Activated naive CD4-positive, alpha-beta T cell treated with anti-CD3 and anti-CD28 coated beads, Interleukin-2, amount 50 U/mL, for 16 hours (primary cell): ENCODE results near the gene KISS1.

Source experiments
- DNase-seq: peaks from one replicate; pipeline ENCODE4 v3.0.0-alpha.2; 2020

KISS1 gene

GRCh38 chr1:204190212-204191211, 5.8 kb downstream of the KISS1 start:
- peak; percentile 16 for DNase-seq

DNA sequence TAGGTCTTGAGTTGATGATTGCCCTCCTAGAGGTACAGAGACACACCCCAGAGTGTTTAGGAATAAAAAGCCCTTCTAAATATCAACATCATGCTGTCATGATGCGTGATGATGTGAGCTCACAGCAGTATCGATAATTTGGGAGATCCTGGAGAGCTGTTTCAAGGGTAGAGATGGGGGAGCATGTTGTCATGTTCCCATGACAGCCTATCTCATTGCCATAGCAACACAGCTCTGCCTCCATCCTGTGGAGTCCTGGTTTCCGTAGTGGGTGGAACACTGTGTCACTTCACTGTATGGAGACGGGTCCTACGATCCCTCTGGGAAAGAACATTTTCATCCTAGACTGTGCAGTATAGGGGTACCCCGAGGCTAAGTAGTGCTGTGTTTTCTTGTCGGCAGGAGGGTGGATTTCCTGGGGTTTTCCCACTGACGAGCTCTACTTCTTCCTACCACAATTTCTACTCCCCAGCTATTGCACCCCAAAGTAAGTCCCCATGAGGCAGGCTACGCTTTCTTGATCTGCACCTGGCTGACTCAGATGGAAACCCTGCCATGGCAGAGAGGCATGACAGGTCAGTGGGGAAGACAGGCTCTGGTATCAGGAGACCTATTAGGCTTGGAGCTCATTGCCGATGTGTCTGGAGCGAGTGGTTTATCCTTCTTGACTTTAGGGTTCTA, 7.2 kb downstream of the KISS1 start:
- DNase-seq: no peak

- DNase-seq: no peak
Observed at GRCh38 chr1:204186597-204186996, 9.7 kb downstream of the KISS1 start.

GRCh38 chr1:204181116-204181515, 15.2 kb downstream of the KISS1 start:
- no peak for DNase-seq

DNA sequence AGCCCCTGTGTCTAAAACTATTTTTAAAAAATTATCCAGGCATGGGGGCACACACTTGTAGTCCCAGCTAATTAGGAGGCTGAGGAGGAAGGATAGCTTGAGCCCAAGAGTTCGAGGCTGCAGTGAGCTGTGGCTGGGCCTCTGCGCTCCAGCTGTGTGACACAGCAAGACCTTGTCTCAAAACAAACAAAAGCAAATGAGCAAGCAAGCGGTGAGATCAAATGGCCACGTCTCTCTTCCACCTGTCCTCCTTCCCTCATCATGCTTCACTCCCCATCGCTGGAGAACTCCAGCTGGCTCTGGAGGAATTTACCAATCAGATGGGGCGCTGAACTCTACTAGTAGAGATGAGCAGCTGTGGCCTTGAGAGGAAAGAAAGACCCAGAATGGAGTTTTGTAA, 16.2 kb downstream of the KISS1 start:
- no peak for DNase-seq

- DNase-seq: no peak
Observed at GRCh38 chr1:204178487-204179281, 17.6 kb downstream of the KISS1 start.

DNA sequence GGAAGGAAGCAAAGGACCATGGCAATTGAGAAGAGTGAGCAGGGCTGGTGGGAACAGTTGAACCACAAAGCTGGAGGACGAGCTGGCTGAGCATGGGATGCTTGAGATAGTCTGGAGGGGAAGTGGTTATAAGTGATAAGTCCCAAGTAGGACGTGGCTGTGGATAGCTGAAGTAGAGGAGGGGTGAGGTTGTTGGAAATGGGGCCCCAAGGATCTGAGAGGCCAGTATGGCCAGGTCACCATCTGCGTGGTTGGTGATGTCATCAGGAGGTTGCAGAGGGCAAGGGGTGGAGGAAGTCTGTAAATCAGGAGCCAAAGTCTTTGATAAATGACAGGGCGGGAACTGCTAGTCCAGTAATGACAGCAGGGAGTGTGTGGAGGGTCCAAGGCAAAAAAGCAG, 19.2 kb downstream of the KISS1 start:
- no peak for DNase-seq

DNA sequence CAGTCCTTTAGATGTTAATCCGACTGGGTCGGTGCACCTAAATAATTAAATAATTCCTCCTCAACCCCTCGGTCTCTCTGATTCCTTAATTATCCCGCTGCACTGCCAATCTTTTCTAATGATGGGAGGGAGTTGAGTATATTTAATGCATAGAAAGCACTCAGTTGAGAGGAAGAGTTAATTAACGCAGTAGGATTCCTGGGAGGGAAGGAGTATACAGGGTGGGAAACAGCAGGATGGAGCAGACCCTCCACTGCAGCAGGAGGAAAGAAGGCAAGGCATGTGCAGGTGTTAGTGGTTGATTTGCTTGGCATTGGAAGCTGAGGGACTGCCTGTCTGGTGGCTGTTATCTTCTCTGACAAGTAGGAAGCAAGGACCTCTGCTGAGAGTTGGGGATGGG, 20.2 kb downstream of the KISS1 start:
- DNase-seq: no peak

DNA sequence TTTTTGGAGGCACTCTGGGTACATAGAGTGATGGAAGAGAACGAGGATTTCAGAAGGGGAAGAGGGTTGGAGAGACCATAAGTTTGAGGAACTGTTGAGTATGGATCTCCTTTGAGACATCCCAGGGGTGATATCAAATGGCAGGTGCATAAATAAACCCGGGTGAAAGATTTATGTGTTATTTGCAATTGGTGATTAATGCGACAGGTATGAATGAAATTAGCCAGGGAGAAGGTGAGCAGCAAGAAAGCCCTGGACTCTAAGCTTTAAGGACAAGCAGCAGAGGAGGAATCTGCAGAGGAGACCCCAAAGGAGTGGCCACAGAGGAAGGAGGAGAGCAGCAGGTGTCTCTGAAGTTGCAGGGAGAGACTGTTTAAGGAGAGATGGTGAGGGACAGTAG, 21.3 kb downstream of the KISS1 start:
- no peak for DNase-seq

DNA sequence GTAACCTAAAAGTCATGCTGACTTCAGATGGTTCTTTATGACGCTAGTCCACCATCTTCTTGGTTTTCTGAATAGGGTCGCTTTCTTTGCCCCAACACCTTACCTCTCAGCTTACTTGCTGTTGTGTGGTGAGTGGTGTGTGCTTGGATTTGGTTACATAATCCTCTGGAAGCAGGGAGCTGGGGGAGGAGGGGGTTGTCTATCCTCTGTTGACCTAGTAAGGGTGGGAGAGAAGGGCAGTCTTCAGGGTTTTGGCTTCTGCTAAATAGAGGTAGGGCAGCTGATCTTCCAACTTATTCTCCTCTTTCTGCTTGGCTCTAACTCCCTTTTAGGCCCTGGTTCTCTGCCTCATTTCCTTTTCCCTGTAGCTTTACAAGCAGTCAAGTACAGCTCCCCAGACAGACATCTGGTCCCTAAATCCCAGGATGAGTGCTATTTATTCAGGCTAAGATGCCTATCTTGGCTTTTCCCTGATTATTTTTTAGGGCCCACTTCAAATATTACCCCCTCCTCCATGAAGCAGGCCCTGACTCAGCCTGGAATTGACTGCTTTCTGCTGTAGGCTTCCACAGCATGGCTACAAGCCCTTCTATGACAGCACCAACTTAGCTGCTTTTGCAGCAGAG, 23.8 kb downstream of the KISS1 start:
- DNase-seq: no peak

DNA sequence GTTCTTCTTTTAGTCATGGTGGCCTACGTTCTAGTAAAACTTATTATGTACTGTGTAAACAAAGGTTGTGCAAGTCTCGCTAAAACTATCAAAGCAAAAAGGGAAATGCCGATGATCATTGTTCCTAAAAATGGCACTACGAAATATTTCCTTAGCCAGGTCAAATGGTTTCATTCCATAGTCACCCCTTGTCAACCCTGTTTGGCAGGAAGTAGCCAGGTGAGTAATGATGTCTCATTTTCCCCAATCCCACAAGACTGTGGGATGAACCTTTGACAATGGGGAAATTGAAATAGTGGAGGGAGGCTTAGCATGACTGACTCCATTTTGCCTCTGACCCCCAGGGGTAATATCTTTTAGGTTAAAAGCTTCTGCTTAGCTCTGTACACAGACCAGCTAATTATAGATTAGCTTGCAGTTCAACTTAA, 24.5 kb downstream of the KISS1 start:
- DNase-seq: no peak

GRCh38 chr1:204170494-204171155, 25.7 kb downstream of the KISS1 start:
- DNase-seq: no peak

- no peak for DNase-seq
Observed at GRCh38 chr1:204169858-204170257, 26.4 kb downstream of the KISS1 start.

GRCh38 chr1:204167730-204168129, 28.6 kb downstream of the KISS1 start:
- DNase-seq: no peak

GRCh38 chr1:204166219-204166618, 30.1 kb downstream of the KISS1 start, which contains the start of gene REN:
REN (minus strand) TSS chr1:204166337; CDS start chr1:204166293, 44 bp downstream.
- no peak for DNase-seq

GRCh38 chr1:204162494-204163074, 33.7 kb downstream of the KISS1 start:
- DNase-seq: peak; percentile 79

DNA sequence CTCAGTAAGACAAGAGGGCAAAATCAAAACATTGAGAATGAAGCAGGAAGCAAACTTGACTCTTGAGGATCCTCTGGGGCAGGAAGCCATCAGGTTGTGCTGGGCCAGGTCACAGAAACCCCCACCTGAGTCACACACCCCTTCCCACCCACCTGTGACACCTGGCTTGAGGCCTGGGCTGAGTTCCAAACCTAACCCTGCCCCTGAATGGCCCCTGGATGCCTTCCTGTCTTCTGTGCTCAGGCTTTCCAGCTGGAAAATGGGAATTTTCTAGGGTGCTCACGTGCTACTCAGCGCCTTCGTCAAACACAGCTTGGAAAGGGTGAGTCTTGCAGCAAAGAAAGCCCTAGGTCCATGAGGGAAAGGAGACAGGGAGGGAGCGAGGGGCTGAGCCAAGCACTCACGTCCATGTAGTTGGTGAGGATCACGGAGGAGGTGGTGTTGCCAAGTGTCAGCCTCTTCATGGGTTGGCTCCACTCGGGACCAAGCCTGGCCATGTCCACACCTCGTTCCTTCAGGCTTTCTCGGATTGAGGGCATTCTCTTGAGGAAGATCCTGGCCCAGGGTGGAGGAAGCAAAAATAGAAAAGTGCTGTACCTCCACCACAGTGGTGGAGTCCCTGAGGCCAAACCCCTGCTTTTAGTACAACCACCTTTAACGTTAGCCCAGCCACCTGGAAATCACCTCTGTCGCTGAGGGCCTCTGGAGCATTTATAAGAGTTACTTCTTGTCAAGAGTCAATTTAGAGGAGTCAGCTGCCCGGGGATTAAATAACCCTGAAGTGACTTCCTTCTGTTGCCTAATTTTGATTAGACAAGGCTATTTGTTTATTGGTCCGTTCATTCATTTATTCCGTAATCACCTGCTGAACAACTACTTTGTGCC, 34.4 kb downstream of the KISS1 start:
- DNase-seq: no peak

DNA sequence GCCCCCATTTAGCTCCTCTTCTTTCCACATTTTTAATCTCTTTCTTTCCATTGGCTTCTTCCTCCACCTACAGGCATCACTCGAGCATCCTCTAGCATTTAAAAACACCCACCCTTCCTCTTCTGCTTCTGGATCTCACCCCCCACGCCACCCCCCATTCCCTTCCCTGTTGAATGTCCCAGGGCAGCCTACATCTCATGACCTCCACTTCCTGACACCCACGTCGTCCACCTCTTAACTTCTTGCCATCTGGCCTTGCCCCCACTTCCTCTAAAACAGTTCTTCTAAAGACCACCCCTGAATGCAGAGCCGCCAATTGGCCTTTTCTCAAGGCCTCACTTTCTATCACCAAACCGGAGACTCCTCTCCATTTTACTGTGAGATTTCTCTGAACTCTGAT, 38.3 kb downstream of the KISS1 start:
- DNase-seq: no peak

GRCh38 chr1:204155881-204156280, 40.4 kb downstream of the KISS1 start:
- no peak for DNase-seq

DNA sequence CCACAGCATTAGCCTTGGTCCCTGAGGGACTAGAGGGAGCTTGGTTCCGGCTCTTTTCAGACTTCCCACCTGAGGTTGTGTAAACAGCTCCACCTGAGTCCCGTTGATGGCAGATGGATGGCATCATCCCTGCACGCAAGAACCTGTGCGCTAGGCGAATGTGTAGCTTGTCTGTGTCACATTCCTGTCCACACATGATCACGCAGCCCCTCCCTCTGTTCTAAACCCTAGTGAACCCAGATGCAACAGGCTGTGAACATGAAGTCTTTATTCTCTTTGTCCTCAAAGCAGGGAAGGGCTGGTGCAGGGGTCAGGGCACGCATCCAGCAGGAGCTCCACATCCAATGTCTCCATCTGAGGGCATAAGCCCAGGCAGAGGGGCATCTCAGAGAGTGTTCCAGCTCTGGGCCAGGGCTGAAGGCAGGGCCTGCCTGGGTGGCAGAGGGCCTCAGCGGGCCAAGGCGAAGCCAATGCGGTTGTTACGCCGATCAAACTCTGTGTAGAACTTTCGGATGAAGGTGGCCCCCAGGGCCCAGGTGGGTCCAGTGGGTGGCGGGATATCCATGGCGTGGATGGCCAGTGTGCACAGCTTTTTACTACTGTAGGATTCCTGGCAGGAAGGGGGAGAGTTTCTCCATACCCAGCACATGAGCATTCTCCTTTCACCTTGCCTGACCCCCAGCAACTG, 41.6 kb downstream of the KISS1 start:
- no peak for DNase-seq
